Gastroesophageal sphincter (tissue), 4 donors: ENCODE data around the gene MLXIP. TPM values are rescaled to one million over a fixed set of nuclear protein-coding genes. Genes with fewer than 3 reads are reported as not detected.

Experiments
- ATAC-seq: fragments of 150-250 bp; one replicate; pipeline ENCODE4 v1.9.1; 2016; ENCODE audit warnings: mild to moderate bottlenecking, moderate library complexity
- H3K27ac ChIP-seq, 4 donors: fragments of 200-600 bp; sonication (generic) in 3 of 4; 1 replicate in 3 of 4; 2 replicates in 1 of 4; pipeline ENCODE4 v1.5.1; 2016 to 2019
- H3K27me3 ChIP-seq: fragments of 200-600 bp; sonication (generic); one replicate; pipeline ENCODE4 v1.5.1; 2019
- H3K36me3 ChIP-seq, 2 donors: fragments of 200-600 bp; sonication (generic); one replicate each; pipeline ENCODE4 v1.5.1; 2019; ENCODE audit warnings: control low read depth in 1 of 2
- H3K4me1 ChIP-seq, 3 donors: fragments of 200-600 bp; sonication (generic); 1 replicate in 2 of 3; 2 replicates in 1 of 3; pipeline ENCODE4 v1.5.1; 2016 to 2019; ENCODE audit warnings: control low read depth in 2 of 3
- H3K4me3 ChIP-seq, 2 donors: fragments of 200-600 bp; sonication (generic); one replicate each; pipeline ENCODE4 v1.5.1; 2019; ENCODE audit warnings: mild to moderate bottlenecking in 1 of 2, moderate library complexity in 1 of 2
- H3K9me3 ChIP-seq, 3 donors: fragments of 200-600 bp; sonication (generic); one replicate each; pipeline ENCODE4 v1.5.1; 2017 to 2019; ENCODE audit warnings: control low read depth in 2 of 3
- EP300 ChIP-seq: sonication (generic); formaldehyde crosslinking; IDR thresholded peaks from one replicate; pipeline ENCODE4 v1.6.1; 2017; ENCODE audit warnings: antibody characterized with exemption, mild to moderate bottlenecking
- POLR2A ChIP-seq, 2 donors: fragments of 450-650 bp; IDR thresholded peaks; one replicate each; pipeline ENCODE4 v1.6.1; 2017; ENCODE audit warnings: antibody characterized with exemption in 2 of 2, mild to moderate bottlenecking in 2 of 2, moderate library complexity in 1 of 2
- POLR2AphosphoS5 ChIP-seq: sonication (generic); formaldehyde crosslinking; IDR thresholded peaks from one replicate; pipeline ENCODE4 v1.6.1; 2017; ENCODE audit warnings: antibody characterized with exemption
- WGBS, 2 donors: methylation state at CpG; one replicate each; pipeline ENCODE4 v1.1.5; 2018; ENCODE audit warnings: low coverage in 1 of 2; 5-methylcytosine and 5-hydroxymethylcytosine counted together
- total RNA-seq, 4 donors: library from RNA; depleted of rRNA; stranded (reverse); fragments of >200 nt; gene quantifications; one replicate each; pipeline ENCODE4 v1.1.0, GENCODE V29; 2016
- TF ChIP-seq, protein P1 (sequence below), 4 experiments: fragments of 200-600 bp in 2 of 4; fragments of 450-650 bp in 2 of 4; sonication (generic) in 1 of 4; IDR thresholded peaks; one replicate each; pipeline ENCODE4 v1.5.1; 2017 to 2019; ENCODE audit warnings: antibody characterized with exemption in 4 of 4, mild to moderate bottlenecking in 2 of 4, moderate library complexity in 2 of 4

MLXIP gene
- total RNA-seq, 4 donors from 2014 or later = 28.8 to 87.4 (median 54.9) TPM

- peaks cover 0 to 60% of the 10 kb centered on the region in 2 donors for H3K36me3 ChIP-seq
Measured at GRCh38 chr12:122144885-122145284, 66.3 kb downstream of the MLXIP start.

GRCh38 chr12:122145505-122146330 is 67.2 kb downstream of the MLXIP start:
- peaks cover 0 to 51% of the 10 kb centered on the region in 2 donors for H3K36me3 ChIP-seq
- WGBS, 2 donors = 60 to 93% methylated on average over 1 to 3 of the region's 23 CpGs
- ATAC-seq = no peak

More at GRCh38 chr12:122144885-122145284, 66.3 kb downstream of the MLXIP start:
- Histone ChIP-seq H3K27ac (no peak overlapping the region), H3K9me3 (no peaks in the 10 kb centered on the region), H3K27me3 (no peaks in the 10 kb centered on the region), H3K4me3 (no peak overlapping the region), H3K4me1 (peaks cover 0 to 8% (median 0%) of the 10 kb centered on the region in 3 donors)
- WGBS, 2 donors = 83% methylated on average over 7 of the region's 12 CpGs; no CpG with 5 or more reads in 1 of the 2 donors
- no peak for TF ChIP-seq POLR2AphosphoS5
- TF ChIP-seq, protein P1, sequence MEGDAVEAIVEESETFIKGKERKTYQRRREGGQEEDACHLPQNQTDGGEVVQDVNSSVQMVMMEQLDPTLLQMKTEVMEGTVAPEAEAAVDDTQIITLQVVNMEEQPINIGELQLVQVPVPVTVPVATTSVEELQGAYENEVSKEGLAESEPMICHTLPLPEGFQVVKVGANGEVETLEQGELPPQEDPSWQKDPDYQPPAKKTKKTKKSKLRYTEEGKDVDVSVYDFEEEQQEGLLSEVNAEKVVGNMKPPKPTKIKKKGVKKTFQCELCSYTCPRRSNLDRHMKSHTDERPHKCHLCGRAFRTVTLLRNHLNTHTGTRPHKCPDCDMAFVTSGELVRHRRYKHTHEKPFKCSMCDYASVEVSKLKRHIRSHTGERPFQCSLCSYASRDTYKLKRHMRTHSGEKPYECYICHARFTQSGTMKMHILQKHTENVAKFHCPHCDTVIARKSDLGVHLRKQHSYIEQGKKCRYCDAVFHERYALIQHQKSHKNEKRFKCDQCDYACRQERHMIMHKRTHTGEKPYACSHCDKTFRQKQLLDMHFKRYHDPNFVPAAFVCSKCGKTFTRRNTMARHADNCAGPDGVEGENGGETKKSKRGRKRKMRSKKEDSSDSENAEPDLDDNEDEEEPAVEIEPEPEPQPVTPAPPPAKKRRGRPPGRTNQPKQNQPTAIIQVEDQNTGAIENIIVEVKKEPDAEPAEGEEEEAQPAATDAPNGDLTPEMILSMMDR (IDR thresholded peaks at IDR 0.05) = no peak
- TF ChIP-seq EP300 = no peak
- no peak for TF ChIP-seq POLR2A (IDR thresholded peaks at IDR 0.05)
- ATAC-seq = no peak

GRCh38 chr12:122147514-122148290 is 69.1 kb downstream of the MLXIP start:
- Histone ChIP-seq H3K9me3 (no peaks in the 10 kb centered on the region), H3K27me3 (no peaks in the 10 kb centered on the region), H3K4me1 (peaks cover 0 to 8% (median 0%) of the 10 kb centered on the region in 3 donors), H3K36me3 (peaks cover 0 to 32% of the 10 kb centered on the region in 2 donors), H3K27ac (peak overlapping the region in 1 of 4 donors; percentile 3), H3K4me3 (no peak overlapping the region)
- WGBS, 2 donors = 78 to 87% methylated on average over 6 to 9 of the region's 21 CpGs
- TF ChIP-seq POLR2A (IDR thresholded peaks at IDR 0.05) (no peak), POLR2AphosphoS5 (no peak), EP300 (no peak)
- TF ChIP-seq, protein P1 (IDR thresholded peaks at IDR 0.05) = no peak
- ATAC-seq = no peak

More at GRCh38 chr12:122145505-122146330, 67.2 kb downstream of the MLXIP start:
- Histone ChIP-seq H3K9me3 (no peaks in the 10 kb centered on the region), H3K27ac (no peak overlapping the region), H3K27me3 (no peaks in the 10 kb centered on the region), H3K4me1 (peaks cover 0 to 8% (median 0%) of the 10 kb centered on the region in 3 donors), H3K4me3 (no peak overlapping the region)
- TF ChIP-seq, protein P1 (IDR thresholded peaks at IDR 0.05) = no peak
- no peak for TF ChIP-seq EP300
- no peak for TF ChIP-seq POLR2AphosphoS5
- TF ChIP-seq POLR2A (IDR thresholded peaks at IDR 0.05) = no peak

DNA sequence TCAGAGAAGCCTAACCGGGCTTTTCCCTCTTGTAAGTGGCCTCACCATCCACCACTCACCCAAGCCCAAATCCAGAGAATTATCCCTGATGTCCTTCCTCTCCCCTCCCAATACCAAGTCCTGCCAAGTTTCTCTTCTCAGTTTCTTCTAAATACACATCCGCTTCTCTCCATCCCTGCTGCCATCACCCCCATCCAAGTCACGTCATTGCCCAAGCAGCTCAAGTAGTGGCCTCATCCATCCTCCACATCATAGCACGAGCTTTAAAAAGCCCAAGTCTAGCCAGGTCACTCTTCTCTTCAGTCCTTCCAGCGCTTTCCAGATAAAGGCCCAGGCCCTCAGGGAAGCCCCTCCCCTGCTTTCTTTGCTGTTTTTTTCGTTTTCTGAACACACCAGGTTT is 70.1 kb downstream of the MLXIP start:
- WGBS, 2 donors = 32 to 60% methylated on average over 1 to 6 of the region's 6 CpGs
- H3K4me3 ChIP-seq = no peak overlapping the region
- TF ChIP-seq POLR2A (IDR thresholded peaks at IDR 0.05) (no peak), POLR2AphosphoS5 (peak; percentile 50)
- no peaks in the 10 kb centered on the region for H3K9me3 ChIP-seq
- H3K36me3 ChIP-seq = peaks cover 0 to 22% of the 10 kb centered on the region in 2 donors
- H3K27me3 ChIP-seq = no peaks in the 10 kb centered on the region
- peak overlapping the region in 1 of 4 donors; percentile 3 for H3K27ac ChIP-seq
- peaks cover 0 to 8% (median 0%) of the 10 kb centered on the region in 3 donors for H3K4me1 ChIP-seq
- peak; percentile 30 for ATAC-seq

GRCh38 chr12:122150127-122150681 is 71.6 kb downstream of the MLXIP start:
- no peak overlapping the region for H3K27ac ChIP-seq
- H3K4me1 ChIP-seq = peaks cover 0 to 8% (median 0%) of the 10 kb centered on the region in 3 donors
- peaks cover 0 to 7% of the 10 kb centered on the region in 2 donors for H3K36me3 ChIP-seq
- TF ChIP-seq EP300 = no peak
- TF ChIP-seq POLR2A (IDR thresholded peaks at IDR 0.05) = no peak
- TF ChIP-seq, protein P1 (IDR thresholded peaks at IDR 0.05) = no peak
- TF ChIP-seq POLR2AphosphoS5 = no peak
- WGBS, 2 donors = 60 to 77% methylated on average over 2 to 8 of the region's 8 CpGs
- no peak overlapping the region for H3K4me3 ChIP-seq
- H3K27me3 ChIP-seq = no peaks in the 10 kb centered on the region
- H3K9me3 ChIP-seq = no peaks in the 10 kb centered on the region
- ATAC-seq = no peak
